ENCODE results near the gene FGG. TPM values are rescaled to one million over a fixed set of nuclear protein-coding genes. Genes with fewer than 3 reads are reported as not detected.

Gene FGG
- total and polyA plus RNA-seq, 2 donors (not counting 3 experiments of a cell fraction or from before 2014, with no cell fraction given) = not detected

DNA sequence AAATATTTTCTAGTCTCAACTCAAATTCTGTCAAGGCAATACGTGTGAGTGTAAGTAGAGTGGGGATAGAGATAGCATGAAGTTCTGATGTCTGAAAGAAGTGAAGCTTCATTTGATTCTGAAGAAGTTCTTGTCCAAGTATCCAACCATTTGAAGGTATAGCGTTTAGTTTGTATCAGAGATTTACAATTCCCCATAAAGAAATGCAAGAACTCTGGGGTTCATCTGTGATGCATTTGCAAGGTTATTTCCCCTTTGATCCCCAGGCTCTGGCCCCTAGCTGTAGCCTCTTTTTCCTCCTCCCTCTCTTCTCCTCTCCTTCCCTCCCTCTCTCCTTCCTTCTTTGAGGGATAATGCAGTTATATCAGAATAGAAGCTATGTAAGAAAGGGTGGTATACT, 29.7 kb downstream of the FGG start:
- H4K20me1 ChIP-seq (replicated peaks; ENCODE audit: control insufficient read depth, extremely low read depth, insufficient read depth, low read length) = no peaks in the 10 kb centered on the region
- peaks cover 0 to 2% of the 10 kb centered on the region in 2 experiments for H3K27me3 ChIP-seq (ENCODE audit: control insufficient read depth in 2 of 2, insufficient read depth in 2 of 2, low read length in 2 of 2)
- no peak overlapping the region for H2AFZ ChIP-seq (ENCODE audit: low read depth, low read length)
- H3K36me3 ChIP-seq (ENCODE audit: control insufficient read depth in 2 of 2, extremely low read depth in 1 of 2, insufficient read depth in 2 of 2, low read length in 2 of 2) = no peaks in the 10 kb centered on the region
- TF ChIP-seq, protein P1, sequence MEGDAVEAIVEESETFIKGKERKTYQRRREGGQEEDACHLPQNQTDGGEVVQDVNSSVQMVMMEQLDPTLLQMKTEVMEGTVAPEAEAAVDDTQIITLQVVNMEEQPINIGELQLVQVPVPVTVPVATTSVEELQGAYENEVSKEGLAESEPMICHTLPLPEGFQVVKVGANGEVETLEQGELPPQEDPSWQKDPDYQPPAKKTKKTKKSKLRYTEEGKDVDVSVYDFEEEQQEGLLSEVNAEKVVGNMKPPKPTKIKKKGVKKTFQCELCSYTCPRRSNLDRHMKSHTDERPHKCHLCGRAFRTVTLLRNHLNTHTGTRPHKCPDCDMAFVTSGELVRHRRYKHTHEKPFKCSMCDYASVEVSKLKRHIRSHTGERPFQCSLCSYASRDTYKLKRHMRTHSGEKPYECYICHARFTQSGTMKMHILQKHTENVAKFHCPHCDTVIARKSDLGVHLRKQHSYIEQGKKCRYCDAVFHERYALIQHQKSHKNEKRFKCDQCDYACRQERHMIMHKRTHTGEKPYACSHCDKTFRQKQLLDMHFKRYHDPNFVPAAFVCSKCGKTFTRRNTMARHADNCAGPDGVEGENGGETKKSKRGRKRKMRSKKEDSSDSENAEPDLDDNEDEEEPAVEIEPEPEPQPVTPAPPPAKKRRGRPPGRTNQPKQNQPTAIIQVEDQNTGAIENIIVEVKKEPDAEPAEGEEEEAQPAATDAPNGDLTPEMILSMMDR (IDR thresholded peaks at IDR 0.05; ENCODE audit: extremely low read depth in 1 of 2, insufficient read depth in 1 of 2, low read depth in 1 of 2, low read length in 2 of 2) = no peak
- TF ChIP-seq FOS (IDR thresholded peaks at IDR 0.05; ENCODE audit: borderline replicate concordance, insufficient read depth, low read length) = no peak
- TF ChIP-seq POLR2A (IDR thresholded peaks at IDR 0.05; ENCODE audit: low read depth, low read length) = no peak
- TF ChIP-seq, protein P2, sequence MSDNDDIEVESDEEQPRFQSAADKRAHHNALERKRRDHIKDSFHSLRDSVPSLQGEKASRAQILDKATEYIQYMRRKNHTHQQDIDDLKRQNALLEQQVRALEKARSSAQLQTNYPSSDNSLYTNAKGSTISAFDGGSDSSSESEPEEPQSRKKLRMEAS (IDR thresholded peaks at IDR 0.05; ENCODE audit: insufficient read depth, insufficient read length) = no peak
- no peak for TF ChIP-seq GATA2 (IDR thresholded peaks at IDR 0.05; ENCODE audit: insufficient read depth, insufficient read length, low read depth, low read length)
- CTCF ChIA-PET = no interaction called here
- dilution Hi-C loops (cut with MboI; ENCODE audit: extremely low pct_ligation_motif_present, low sequenced_read_pairs) = no loop called here
- no TSS peak for BruUV-seq (replicated peaks)
- no peaks in the 10 kb centered on the region for H3K79me2 ChIP-seq (ENCODE audit: control insufficient read depth, insufficient read depth, low read length)
- no peaks in the 10 kb centered on the region for H3K9me1 ChIP-seq (replicated peaks; ENCODE audit: control insufficient read depth, extremely low read depth, insufficient read depth, low read length)
- no peak overlapping the region for H3K9ac ChIP-seq (replicated peaks; ENCODE audit: extremely low read depth, insufficient read depth, low read length)
- H3K27ac ChIP-seq (ENCODE audit: insufficient read depth, low read depth, low read length) = no peak overlapping the region
- no peaks in the 10 kb centered on the region for H3K9me3 ChIP-seq (replicated peaks; ENCODE audit: control insufficient read depth, insufficient read depth, low read length)
- intact Hi-C loops (cut with micrococcal nuclease) = no loop called here
- H3K4me2 ChIP-seq (ENCODE audit: insufficient read depth, low read length) = no peak overlapping the region
- H3K4me1 ChIP-seq (ENCODE audit: control insufficient read depth, extremely low read depth, insufficient read depth, low read length) = no peaks in the 10 kb centered on the region
- FAIRE-seq = no peak
- H3K4me3 ChIP-seq (replicated peaks in 1 of 3; ENCODE audit: insufficient read depth in 1 of 3, low read depth in 1 of 3, low read length in 3 of 3) = no peak overlapping the region
- DNase-seq (ENCODE audit: low read depth, low spot score) = no peak
- POLR2A ChIA-PET = no interaction called here

DNA sequence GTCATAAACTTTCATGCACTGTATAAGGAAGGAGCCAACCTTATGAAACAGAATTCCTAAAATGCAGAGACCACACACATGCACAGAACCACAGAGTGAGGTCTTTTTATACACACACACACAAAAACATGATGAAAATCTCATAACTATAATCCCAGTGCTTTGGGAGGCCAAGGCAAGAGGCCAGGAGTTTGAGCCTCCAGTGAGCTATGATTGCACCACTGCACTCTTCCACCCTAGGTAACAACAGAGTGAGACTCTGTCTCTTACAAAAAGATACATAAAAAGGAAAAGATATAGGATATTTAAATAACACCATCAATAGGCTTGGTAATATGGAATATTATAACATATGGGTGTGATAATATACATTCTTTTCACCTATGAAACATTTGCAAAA, 32.5 kb downstream of the FGG start:
- Histone ChIP-seq H3K36me3 (ENCODE audit: control insufficient read depth in 2 of 2, extremely low read depth in 1 of 2, insufficient read depth in 2 of 2, low read length in 2 of 2) (no peaks in the 10 kb centered on the region), H4K20me1 (replicated peaks; ENCODE audit: control insufficient read depth, extremely low read depth, insufficient read depth, low read length) (no peaks in the 10 kb centered on the region), H3K9me1 (replicated peaks; ENCODE audit: control insufficient read depth, extremely low read depth, insufficient read depth, low read length) (no peaks in the 10 kb centered on the region), H3K4me3 (replicated peaks in 1 of 3; ENCODE audit: insufficient read depth in 1 of 3, low read depth in 1 of 3, low read length in 3 of 3) (no peak overlapping the region), H3K9me3 (replicated peaks; ENCODE audit: control insufficient read depth, insufficient read depth, low read length) (no peaks in the 10 kb centered on the region), H3K27ac (ENCODE audit: insufficient read depth, low read depth, low read length) (no peak overlapping the region), H3K4me1 (ENCODE audit: control insufficient read depth, extremely low read depth, insufficient read depth, low read length) (no peaks in the 10 kb centered on the region), H3K4me2 (ENCODE audit: insufficient read depth, low read length) (no peak overlapping the region), H3K9ac (replicated peaks; ENCODE audit: extremely low read depth, insufficient read depth, low read length) (no peak overlapping the region), H3K27me3 (ENCODE audit: control insufficient read depth in 2 of 2, insufficient read depth in 2 of 2, low read length in 2 of 2) (peaks cover 0 to 2% of the 10 kb centered on the region in 2 experiments), H3K79me2 (ENCODE audit: control insufficient read depth, insufficient read depth, low read length) (no peaks in the 10 kb centered on the region), H2AFZ (ENCODE audit: low read depth, low read length) (no peak overlapping the region)
- no TSS peak for BruUV-seq (replicated peaks)
- intact Hi-C loops (cut with micrococcal nuclease) = no loop called here
- FAIRE-seq (no peak), DNase-seq (ENCODE audit: low read depth, low spot score) (no peak)
- ChIA-PET CTCF (interaction anchor here (1.9 kb wide), 1 partner anchor 39 kb away, joined by 7 read pairs; no protein-coding TSS in a partner anchor), POLR2A (no interaction called here)
- dilution Hi-C loops (cut with MboI; ENCODE audit: extremely low pct_ligation_motif_present, low sequenced_read_pairs) = no loop called here
- TF ChIP-seq, protein P1 (IDR thresholded peaks at IDR 0.05; ENCODE audit: extremely low read depth in 1 of 2, insufficient read depth in 1 of 2, low read depth in 1 of 2, low read length in 2 of 2) = no peak
- TF ChIP-seq, protein P2 (IDR thresholded peaks at IDR 0.05; ENCODE audit: insufficient read depth, insufficient read length) = no peak
- TF ChIP-seq GATA2 (IDR thresholded peaks at IDR 0.05; ENCODE audit: insufficient read depth, insufficient read length, low read depth, low read length) (no peak), EZH2 (IDR thresholded peaks at IDR 0.05; ENCODE audit: borderline replicate concordance, low read depth, low read length, severe bottlenecking) (no peak), POLR2A (IDR thresholded peaks at IDR 0.05; ENCODE audit: low read depth, low read length) (no peak), FOS (IDR thresholded peaks at IDR 0.05; ENCODE audit: borderline replicate concordance, insufficient read depth, low read length) (no peak), JUN (IDR thresholded peaks at IDR 0.05; ENCODE audit: borderline replicate concordance, insufficient read depth, insufficient read length, low read depth) (no peak), MYC (IDR thresholded peaks at IDR 0.05; ENCODE audit: low read depth, low read length) (no peak), POLR2AphosphoS5 (IDR thresholded peaks at IDR 0.05; ENCODE audit: insufficient read depth, low read depth, low read length) (no peak)
